ENCODE measurements around the gene KRT7. TPM values are rescaled to one million over a fixed set of nuclear protein-coding genes. Genes with fewer than 3 reads are reported as not detected.
A peak's percentile ranks its signal among the peaks of the same experiment; 100 is the strongest.

Gene KRT7
- total RNA-seq, 2 experiments from 2014 or later, result not detected

DNA sequence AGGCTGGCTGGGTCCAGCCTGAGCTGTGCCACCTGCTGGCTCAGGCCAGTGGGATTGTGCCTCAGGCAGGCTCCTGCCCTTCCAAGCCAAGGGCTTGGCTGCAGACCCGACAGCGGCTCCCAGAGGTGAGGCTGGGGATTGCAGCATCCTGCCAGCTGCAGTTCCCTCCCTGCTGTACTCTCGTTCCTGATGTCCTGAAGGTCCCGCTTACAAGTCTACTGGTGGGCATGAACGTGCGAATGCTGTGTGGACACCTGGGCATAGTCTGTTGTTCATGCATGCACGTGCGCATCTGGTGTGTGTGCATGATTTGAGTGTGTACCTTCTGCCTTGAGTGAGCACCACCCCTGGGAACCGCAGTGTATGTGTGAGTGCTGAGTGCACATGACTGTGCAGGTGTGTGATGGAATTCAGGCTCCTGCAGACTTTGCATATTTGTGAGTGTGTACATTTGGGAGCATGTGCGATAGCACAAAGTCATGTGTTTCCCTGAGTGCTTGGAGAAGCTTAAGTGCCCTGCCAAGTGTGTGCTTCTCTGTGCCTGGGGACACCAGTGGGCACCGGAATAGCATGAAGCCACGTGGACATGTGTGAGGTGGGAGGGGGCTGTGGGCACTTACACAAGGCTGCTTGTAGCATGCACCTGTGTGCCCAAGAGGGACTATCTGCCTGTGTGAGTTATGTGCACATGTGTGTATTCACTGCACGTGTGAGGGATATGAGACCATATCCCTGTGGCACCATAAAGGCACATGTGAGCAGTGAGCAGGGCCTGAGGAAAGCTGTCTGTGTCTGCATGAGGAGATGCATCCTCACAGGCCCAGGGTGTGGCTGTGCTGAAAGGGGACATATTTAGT, 19.3 kb upstream of the KRT7 start:
- H2AFZ ChIP-seq (ENCODE audit: low read length), result no peak overlapping the region
- H3K9me3 ChIP-seq (ENCODE audit: low read length), result no peaks in the 10 kb centered on the region
- no peak overlapping the region for H3K27ac ChIP-seq (ENCODE audit: low read depth, low read length, poor library complexity, severe bottlenecking)
- no TSS peak for BruUV-seq (replicated peaks)
- no peaks in the 10 kb centered on the region for H4K20me1 ChIP-seq (ENCODE audit: insufficient read depth, low read length)
- DNase-seq (ENCODE audit: low spot score), result peak; percentile 49
- TF ChIP-seq, protein P1, sequence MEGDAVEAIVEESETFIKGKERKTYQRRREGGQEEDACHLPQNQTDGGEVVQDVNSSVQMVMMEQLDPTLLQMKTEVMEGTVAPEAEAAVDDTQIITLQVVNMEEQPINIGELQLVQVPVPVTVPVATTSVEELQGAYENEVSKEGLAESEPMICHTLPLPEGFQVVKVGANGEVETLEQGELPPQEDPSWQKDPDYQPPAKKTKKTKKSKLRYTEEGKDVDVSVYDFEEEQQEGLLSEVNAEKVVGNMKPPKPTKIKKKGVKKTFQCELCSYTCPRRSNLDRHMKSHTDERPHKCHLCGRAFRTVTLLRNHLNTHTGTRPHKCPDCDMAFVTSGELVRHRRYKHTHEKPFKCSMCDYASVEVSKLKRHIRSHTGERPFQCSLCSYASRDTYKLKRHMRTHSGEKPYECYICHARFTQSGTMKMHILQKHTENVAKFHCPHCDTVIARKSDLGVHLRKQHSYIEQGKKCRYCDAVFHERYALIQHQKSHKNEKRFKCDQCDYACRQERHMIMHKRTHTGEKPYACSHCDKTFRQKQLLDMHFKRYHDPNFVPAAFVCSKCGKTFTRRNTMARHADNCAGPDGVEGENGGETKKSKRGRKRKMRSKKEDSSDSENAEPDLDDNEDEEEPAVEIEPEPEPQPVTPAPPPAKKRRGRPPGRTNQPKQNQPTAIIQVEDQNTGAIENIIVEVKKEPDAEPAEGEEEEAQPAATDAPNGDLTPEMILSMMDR (conservative IDR thresholded peaks at IDR 0.05; ENCODE audit: low read length), result peak; percentile 86
- no peak for TF ChIP-seq EZH2phosphoT487 (IDR thresholded peaks at IDR 0.05; ENCODE audit: borderline replicate concordance, low read depth, low read length)
- POLR2A ChIA-PET, result no interaction called here
- H3K36me3 ChIP-seq (ENCODE audit: insufficient read depth, low read length), result no peaks in the 10 kb centered on the region
- CTCF ChIA-PET (ENCODE audit: unreplicated experiment), result no interaction called here
- no peaks in the 10 kb centered on the region for H3K4me1 ChIP-seq (ENCODE audit: insufficient read depth, low read length, poor library complexity, severe bottlenecking)
- intact Hi-C loops (cut with micrococcal nuclease; ENCODE audit: unreplicated experiment), result loop anchor here (5.0 kb wide), 1 partner anchor 56 kb away; no protein-coding TSS in a partner anchor
- H3K79me2 ChIP-seq (ENCODE audit: insufficient read depth, low read depth, low read length), result no peaks in the 10 kb centered on the region
- H3K9me2 ChIP-seq (ENCODE audit: insufficient read depth, low read length), result no peaks in the 10 kb centered on the region
- H3K4me3 ChIP-seq (ENCODE audit: low read depth, low read length, poor library complexity, severe bottlenecking), result no peak overlapping the region
- no peak overlapping the region for H3K4me2 ChIP-seq (ENCODE audit: low read length)

DNA sequence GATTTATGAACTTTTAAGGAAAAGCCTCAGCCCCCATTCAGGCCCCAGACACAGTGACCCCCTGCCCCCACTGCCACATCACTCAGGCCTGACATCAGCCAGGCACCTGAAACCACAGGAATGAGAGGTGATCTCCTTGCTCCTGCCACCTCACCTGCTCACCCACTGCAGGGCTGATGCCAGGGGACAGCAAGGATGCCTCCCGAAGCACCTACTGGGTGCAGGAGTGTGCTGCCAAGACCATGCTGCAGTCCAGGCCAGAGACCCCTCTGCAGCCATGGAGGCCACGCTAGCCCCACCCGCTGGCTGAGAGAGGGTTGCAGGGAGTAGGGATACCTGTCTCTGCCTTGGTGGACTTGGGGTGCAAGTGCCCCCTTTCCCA, 18.6 kb upstream of the KRT7 start:
- Histone ChIP-seq H3K79me2 (ENCODE audit: insufficient read depth, low read depth, low read length) (no peaks in the 10 kb centered on the region), H3K4me3 (ENCODE audit: low read depth, low read length, poor library complexity, severe bottlenecking) (no peak overlapping the region), H3K9me2 (ENCODE audit: insufficient read depth, low read length) (no peaks in the 10 kb centered on the region), H4K20me1 (ENCODE audit: insufficient read depth, low read length) (no peaks in the 10 kb centered on the region), H3K4me2 (ENCODE audit: low read length) (no peak overlapping the region), H3K9me3 (ENCODE audit: low read length) (no peaks in the 10 kb centered on the region), H3K27ac (ENCODE audit: low read depth, low read length, poor library complexity, severe bottlenecking) (no peak overlapping the region), H2AFZ (ENCODE audit: low read length) (no peak overlapping the region), H3K4me1 (ENCODE audit: insufficient read depth, low read length, poor library complexity, severe bottlenecking) (no peaks in the 10 kb centered on the region), H3K36me3 (ENCODE audit: insufficient read depth, low read length) (no peaks in the 10 kb centered on the region)
- no peak for TF ChIP-seq EZH2phosphoT487 (IDR thresholded peaks at IDR 0.05; ENCODE audit: borderline replicate concordance, low read depth, low read length)
- TF ChIP-seq, protein P1 (conservative IDR thresholded peaks at IDR 0.05; ENCODE audit: low read length), result no peak
- no peak for DNase-seq (ENCODE audit: low spot score)
- BruUV-seq (replicated peaks), result no TSS peak
- ChIA-PET POLR2A (no interaction called here), CTCF (ENCODE audit: unreplicated experiment) (no interaction called here)
- intact Hi-C loops (cut with micrococcal nuclease; ENCODE audit: unreplicated experiment), result loop anchor here (5.0 kb wide), 1 partner anchor 57 kb away; no protein-coding TSS in a partner anchor

DNA sequence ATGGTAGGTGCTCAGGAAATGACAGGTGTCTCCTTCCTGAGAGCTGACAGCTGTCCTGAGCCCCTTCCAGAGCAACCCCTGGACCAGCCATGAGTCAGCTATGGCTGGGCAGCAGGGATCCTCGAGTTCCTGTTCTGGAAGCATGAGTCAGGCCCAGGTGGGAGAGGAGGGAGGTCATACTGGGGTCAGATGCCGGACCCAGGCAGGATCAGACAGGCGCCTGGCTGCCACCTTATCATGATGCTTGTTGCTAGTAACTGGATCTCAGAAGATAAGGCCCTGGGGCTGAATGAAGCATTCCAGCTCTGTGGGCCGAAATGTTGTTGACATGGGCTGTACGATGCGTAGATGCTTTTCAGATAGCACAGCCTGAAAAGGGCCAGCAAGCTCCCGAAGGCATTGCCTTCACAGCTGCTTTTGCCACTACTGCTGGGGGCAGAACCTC, 17.4 kb upstream of the KRT7 start:
- DNase-seq (ENCODE audit: low spot score), result no peak
- H3K79me2 ChIP-seq (ENCODE audit: insufficient read depth, low read depth, low read length), result no peaks in the 10 kb centered on the region
- CTCF ChIA-PET (ENCODE audit: unreplicated experiment), result no interaction called here
- no peaks in the 10 kb centered on the region for H3K36me3 ChIP-seq (ENCODE audit: insufficient read depth, low read length)
- no peak overlapping the region for H2AFZ ChIP-seq (ENCODE audit: low read length)
- no peaks in the 10 kb centered on the region for H3K9me3 ChIP-seq (ENCODE audit: low read length)
- BruUV-seq (replicated peaks), result no TSS peak
- H3K9me2 ChIP-seq (ENCODE audit: insufficient read depth, low read length), result no peaks in the 10 kb centered on the region
- H3K4me3 ChIP-seq (ENCODE audit: low read depth, low read length, poor library complexity, severe bottlenecking), result no peak overlapping the region
- H3K27ac ChIP-seq (ENCODE audit: low read depth, low read length, poor library complexity, severe bottlenecking), result no peak overlapping the region
- H3K4me1 ChIP-seq (ENCODE audit: insufficient read depth, low read length, poor library complexity, severe bottlenecking), result no peaks in the 10 kb centered on the region
- POLR2A ChIA-PET, result no interaction called here
- H4K20me1 ChIP-seq (ENCODE audit: insufficient read depth, low read length), result no peaks in the 10 kb centered on the region
- intact Hi-C loops (cut with micrococcal nuclease; ENCODE audit: unreplicated experiment), result no loop called here
- TF ChIP-seq EZH2phosphoT487 (IDR thresholded peaks at IDR 0.05; ENCODE audit: borderline replicate concordance, low read depth, low read length), result no peak
- TF ChIP-seq, protein P1 (conservative IDR thresholded peaks at IDR 0.05; ENCODE audit: low read length), result no peak
- no peak overlapping the region for H3K4me2 ChIP-seq (ENCODE audit: low read length)
